Measurements from ENCODE around the gene C1orf167.
"Not testable (repeated sequence)": the region's sequence is repeated elsewhere in the genome, so short reads cannot be mapped to it uniquely, and the experiment has no call there.

The C1orf167 gene

DNA sequence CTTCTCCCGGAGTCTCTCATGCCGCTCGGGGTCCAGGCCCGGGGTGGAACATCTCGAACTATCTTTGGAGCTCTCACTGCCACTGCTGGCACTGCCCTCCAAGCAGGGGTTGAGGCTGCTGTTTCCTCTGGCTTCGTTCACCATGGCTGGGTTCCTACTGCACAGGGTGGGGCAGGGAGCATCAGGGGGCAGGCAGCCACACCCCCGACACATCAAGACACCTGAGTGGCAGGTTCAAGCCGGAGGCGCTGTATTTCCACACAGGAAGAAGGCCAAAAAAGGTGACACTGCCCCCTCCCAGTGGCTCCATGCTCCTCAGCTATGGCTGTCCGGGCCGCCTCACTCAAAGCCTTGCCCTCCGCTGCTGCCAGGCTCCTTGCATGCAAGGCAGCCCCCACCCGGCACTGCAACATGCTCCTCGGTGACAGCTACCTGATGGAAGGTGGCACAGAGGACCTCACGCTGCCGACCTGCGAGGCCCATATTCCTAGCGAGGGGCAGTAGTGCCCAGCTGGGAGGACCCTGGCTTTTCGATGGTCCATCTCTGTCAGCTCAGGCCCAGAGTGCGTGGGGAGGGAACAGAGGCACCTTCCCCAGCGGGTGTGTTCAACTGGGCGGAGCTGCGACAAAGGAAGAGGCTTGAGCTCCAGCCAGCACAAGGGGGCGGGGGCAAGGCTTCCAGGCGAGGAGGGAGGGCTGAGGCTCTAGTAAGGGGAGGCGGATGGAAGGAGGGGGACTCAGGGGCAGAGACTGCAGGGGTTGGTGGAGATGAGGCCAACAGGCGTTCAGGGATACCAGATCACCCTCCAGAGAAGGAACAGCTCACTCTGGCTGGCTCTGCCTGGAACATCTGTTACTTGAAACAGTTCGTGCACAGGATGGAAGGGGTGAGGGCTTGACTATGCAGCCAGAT lies 41.2 kb downstream of the C1orf167 start:
- DNase-seq (ENCODE audit: low read depth): peak; percentile 99

GRCh38 chr1:11803924-11804665 lies 42.1 kb downstream of the C1orf167 start:
- DNase-seq (ENCODE audit: low read depth): not testable (repeated sequence)

- peak; percentile 45 for DNase-seq (ENCODE audit: low read depth)
Measured at GRCh38 chr1:11804666-11805421, 42.9 kb downstream of the C1orf167 start.

- peak; percentile 100 for DNase-seq (ENCODE audit: low read depth)
Measured at GRCh38 chr1:11805422-11806306, 43.7 kb downstream of the C1orf167 start, which contains the start of the genes CLCN6 and MTHFR. TSS of gene CLCN6 (plus strand) at chr1:11806191. CDS start at chr1:11806263, 72 bp downstream. TSS of gene MTHFR (minus strand) at chr1:11805964. CDS start at chr1:11803116, 2,848 bp downstream.

- DNase-seq (ENCODE audit: low read depth): peak; percentile 46
Measured at GRCh38 chr1:11806307-11806936, 44.4 kb downstream of the C1orf167 start.

GRCh38 chr1:11807133-11807532 lies 45.1 kb downstream of the C1orf167 start:
- no peak for DNase-seq (ENCODE audit: low read depth)

DNA sequence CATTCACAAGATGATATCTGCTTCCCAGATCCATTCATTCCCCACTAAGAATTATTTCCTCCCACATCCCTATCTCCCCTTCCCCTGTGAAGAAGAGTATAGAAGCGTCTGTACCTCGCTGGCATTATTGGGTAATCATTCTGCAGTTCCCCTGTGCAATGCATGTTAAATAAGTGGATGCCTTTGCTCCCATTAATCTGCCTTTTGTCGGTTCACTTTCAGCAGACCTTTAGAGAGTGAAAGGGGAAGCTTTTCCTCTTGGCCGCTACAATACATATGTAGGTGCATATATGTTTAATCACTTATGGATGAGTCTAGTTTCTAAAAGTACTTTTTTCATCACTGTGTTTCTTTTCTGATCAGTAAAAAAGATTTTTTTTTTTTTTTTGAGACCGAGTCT lies 51.0 kb downstream of the C1orf167 start:
- no peak for DNase-seq (ENCODE audit: low read depth)

DNA sequence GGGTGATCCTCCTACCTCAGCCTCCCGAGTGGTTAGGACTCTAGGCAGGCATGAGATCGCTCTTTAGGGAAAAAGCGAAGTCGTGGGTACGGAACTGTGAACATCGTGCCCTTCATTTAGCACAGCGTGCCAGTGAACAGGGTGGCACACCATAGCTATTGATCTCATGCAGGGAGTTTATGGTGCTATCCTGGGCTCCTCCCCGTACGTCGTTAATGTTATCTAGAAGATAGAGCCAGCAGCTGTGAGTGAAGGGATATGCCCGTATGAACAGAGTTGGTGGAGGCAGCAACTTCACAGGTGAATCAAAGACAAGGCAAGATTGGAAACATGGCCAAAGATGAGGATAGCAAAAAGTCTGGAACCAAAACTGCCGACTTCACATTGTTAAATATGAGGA lies 55.2 kb downstream of the C1orf167 start:
- no peak for DNase-seq (ENCODE audit: low read depth)

- no peak for DNase-seq (ENCODE audit: low read depth)
Measured at GRCh38 chr1:11822091-11822490, 60.1 kb downstream of the C1orf167 start.

- no peak for DNase-seq (ENCODE audit: low read depth)
Measured at GRCh38 chr1:11823366-11824137, 61.6 kb downstream of the C1orf167 start.

DNA sequence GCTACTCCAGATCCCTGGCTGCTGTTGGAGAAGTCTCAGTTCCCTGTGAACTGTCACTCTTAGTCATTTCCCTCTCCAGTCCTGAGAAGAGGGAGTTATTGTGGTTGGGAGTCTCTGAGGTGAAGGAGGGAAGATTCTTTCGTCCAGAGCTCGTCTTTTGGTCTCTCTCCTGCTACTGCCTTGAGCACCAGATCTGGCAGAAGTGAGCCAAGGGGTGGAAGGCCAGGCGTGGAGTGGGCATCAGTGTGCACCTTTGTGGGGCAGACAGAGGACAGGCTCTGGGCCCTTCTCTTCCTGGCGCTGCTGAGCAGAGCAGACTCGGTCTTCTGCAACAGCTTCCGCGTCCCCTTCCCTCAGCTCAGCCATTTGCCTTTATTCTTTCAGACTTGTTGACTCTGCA lies 63.1 kb downstream of the C1orf167 start:
- DNase-seq (ENCODE audit: low read depth): no peak

DNA sequence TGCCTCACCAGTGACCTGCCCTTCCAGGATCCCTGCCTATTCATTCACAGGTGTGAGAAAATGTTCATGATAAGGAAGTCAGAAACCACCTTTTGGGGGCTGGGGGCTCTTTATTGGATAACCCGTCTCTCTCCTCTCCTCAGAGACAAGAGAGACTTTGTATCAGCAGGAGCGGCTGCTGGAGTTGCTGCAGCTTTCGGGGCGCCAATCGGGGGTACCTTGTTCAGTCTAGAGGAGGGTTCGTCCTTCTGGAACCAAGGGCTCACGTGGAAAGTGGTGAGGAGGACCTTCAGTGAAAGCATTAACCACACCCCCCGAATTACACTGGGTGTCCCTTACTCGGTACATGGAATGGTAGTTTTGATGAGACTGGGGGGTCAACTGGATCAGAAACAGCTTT lies 65.0 kb downstream of the C1orf167 start:
- no peak for DNase-seq (ENCODE audit: low read depth)

GRCh38 chr1:11828511-11828910 lies 66.5 kb downstream of the C1orf167 start:
- DNase-seq (ENCODE audit: low read depth): no peak

DNA sequence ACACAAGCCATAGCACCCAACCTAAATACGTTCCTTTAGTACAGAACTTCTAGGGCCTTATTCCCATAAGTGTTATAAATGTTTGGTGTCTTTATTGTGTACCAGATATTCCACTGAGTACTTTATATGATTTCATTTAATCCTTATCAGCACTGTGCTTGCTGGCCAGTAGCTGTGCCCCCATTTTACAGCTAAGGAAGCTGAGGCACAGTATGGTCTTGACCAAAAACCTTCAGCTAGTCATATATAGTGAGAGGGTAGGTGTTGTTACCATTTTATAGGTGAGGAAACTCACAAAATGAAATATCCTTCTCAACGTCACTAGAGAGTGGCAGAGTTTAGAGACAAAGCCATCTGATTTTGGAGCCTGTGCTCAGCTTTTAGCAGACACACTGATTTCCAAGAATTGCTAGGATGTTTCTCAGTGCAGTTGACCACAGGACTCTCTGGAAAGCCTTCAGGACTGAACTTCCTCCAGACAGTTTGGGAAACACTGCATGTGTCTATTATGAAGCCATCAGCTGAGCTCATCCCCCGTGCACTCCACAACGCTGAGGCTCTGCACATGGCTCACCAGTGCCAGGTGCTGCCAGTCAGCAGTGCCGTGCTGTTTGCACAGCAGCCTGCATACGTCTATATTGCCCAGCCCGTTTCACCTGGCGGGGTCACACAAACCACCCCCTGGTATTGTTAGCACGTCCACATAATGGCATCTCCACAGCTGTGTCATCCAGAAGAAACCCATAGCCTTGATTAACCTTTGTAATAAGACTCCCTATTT lies 70.1 kb downstream of the C1orf167 start:
- DNase-seq (ENCODE audit: low read depth): no peak

GRCh38 chr1:11833497-11833896 lies 71.5 kb downstream of the C1orf167 start:
- DNase-seq (ENCODE audit: low read depth): no peak

GRCh38 chr1:11833900-11834299 lies 71.9 kb downstream of the C1orf167 start:
- no peak for DNase-seq (ENCODE audit: low read depth)

DNA sequence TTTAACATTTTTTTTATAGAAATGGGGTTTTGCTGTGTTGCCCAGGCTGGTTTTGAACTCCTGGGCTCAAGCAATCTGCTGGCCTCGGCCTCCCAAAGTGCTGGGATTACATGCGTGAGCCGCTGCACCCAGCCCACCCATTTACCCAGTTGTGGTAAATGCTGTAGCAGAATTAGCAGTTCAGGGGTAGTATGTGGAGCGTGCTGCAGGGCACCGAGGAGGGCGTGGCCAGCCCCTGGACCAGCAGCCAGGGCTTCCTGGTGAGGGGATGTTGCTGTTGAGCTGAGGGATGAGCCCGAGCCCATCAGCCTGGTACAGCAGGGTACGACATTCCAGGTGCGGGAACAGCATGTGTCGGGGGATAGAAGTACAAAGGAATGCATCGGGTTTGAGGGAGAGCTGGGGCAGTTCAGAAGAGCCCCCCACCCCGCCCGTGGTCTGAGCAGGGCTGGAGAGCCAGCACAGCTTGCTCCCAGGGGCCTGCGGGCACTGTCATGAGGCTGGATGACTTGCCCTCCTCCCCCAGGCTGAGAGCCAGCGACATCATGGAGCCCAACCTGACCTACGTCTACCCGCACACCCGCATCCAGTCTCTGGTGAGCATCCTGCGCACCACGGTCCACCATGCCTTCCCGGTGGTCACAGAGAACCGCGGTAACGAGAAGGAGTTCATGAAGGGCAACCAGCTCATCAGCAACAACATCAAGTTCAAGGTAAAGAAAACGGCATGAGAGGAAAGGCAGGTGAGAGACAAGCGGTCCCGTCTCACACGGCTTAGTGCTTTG lies 73.6 kb downstream of the C1orf167 start:
- DNase-seq (ENCODE audit: low read depth): no peak

Data from CMK (cell line).